Measurements from ENCODE around the gene PRKAR2B.
"Not testable (repeated sequence)": the region's sequence is repeated elsewhere in the genome, so short reads cannot be mapped to it uniquely, and the experiment has no call there.

Gene PRKAR2B

DNA sequence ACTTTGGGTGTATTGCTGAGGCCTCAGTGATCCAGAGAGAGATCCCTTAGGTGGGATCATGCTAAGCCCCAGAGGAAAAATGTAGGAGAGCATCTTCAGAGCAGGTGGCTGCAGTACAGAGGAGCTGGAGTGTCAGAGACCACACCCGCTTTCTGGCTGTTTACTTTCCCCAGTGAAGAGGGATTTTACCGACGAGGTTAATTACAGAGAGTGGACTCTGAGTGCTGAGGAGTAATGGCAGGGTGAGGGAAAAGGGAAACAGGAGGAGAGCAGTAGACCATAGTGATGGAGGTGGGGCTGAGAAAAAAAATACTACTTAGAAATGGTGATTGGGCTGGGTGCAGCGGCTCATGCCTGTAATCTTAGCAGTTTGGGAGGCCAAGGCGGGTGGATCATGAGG lies 81.0 kb downstream of the PRKAR2B start:
- peaks cover 0 to 6% (median 0%) of the 10 kb centered on the region in 5 donors for H3K36me3 ChIP-seq (ENCODE audit: control insufficient read depth in 5 of 5, insufficient read depth in 5 of 5, low read length in 5 of 5)
- H3K9ac ChIP-seq (ENCODE audit: low read length in 5 of 5) = no peak overlapping the region
- peaks cover 0 to 8% (median 0%) of the 10 kb centered on the region in 5 donors for H3K4me1 ChIP-seq (ENCODE audit: control insufficient read depth in 5 of 5, insufficient read depth in 5 of 5, low read length in 5 of 5)
- peak overlapping the region; percentile 17 for H3K27ac ChIP-seq (ENCODE audit: low read depth, low read length)
- no peak overlapping the region for H3K4me3 ChIP-seq (ENCODE audit: low read depth in 1 of 5, low read length in 5 of 5)
- no peaks in the 10 kb centered on the region for H3K27me3 ChIP-seq (ENCODE audit: control insufficient read depth in 5 of 5, insufficient read depth in 4 of 5, low read length in 5 of 5)
- no peaks in the 10 kb centered on the region for H3K9me3 ChIP-seq (ENCODE audit: control insufficient read depth in 5 of 5, low read length in 5 of 5)

DNA sequence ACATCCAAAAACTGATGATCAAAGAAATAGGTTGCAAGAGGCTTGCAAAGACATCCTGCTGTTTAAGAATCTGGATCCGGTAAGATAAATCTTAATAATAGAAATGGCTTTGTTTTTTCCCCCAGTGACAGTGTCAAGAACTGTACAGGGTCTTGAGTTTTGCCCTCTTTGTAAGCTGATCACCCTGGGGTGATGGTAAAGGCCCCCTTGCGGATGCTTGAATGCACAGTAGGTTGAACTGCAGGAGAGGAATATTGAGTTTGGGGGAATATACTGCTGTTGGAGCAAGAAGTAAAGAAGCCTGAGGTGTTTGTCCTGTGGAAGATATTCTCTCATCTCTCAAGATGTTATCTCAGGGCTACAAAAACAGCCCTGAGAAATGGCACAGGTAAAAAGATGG lies 83.7 kb downstream of the PRKAR2B start:
- Histone ChIP-seq H3K4me3 (ENCODE audit: low read depth in 1 of 5, low read length in 5 of 5) (no peak overlapping the region), H3K9me3 (ENCODE audit: control insufficient read depth in 5 of 5, low read length in 5 of 5) (no peaks in the 10 kb centered on the region), H3K27ac (ENCODE audit: low read depth, low read length) (no peak overlapping the region)

DNA sequence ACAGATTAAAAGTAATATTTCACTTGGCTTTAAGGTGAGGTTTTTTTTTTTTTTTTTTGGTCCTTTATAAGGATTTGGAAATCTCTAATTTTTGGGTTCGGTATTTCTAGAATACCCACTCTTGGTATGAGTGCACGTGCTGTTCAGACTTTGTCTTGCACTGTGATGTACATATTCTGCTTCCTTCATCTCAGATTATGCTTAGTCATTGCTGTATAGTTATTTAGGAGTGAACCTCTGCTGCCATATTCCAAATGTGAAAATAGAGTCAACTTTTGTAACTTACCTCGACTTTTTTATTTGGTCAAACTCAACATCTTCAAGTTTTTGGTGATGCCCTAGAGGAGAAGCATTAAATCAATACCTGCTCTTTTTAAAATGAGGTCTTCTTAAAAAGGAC lies 84.2 kb downstream of the PRKAR2B start:
- peaks cover 0 to 6% (median 2%) of the 10 kb centered on the region in 5 donors for H3K36me3 ChIP-seq (ENCODE audit: control insufficient read depth in 5 of 5, insufficient read depth in 5 of 5, low read length in 5 of 5)
- H3K9me3 ChIP-seq (ENCODE audit: control insufficient read depth in 5 of 5, low read length in 5 of 5) = no peaks in the 10 kb centered on the region
- H3K9ac ChIP-seq (ENCODE audit: low read length in 5 of 5) = no peak overlapping the region
- H3K4me3 ChIP-seq (ENCODE audit: low read depth in 1 of 5, low read length in 5 of 5) = no peak overlapping the region
- H3K4me1 ChIP-seq (ENCODE audit: control insufficient read depth in 5 of 5, insufficient read depth in 5 of 5, low read length in 5 of 5) = peaks cover 0 to 4% (median 0%) of the 10 kb centered on the region in 5 donors
- H3K27me3 ChIP-seq (ENCODE audit: control insufficient read depth in 5 of 5, insufficient read depth in 4 of 5, low read length in 5 of 5) = no peaks in the 10 kb centered on the region
- no peak overlapping the region for H3K27ac ChIP-seq (ENCODE audit: low read depth, low read length)

More for the DNA sequence above, 83.7 kb downstream of the PRKAR2B start:
- Histone ChIP-seq H3K9ac (ENCODE audit: low read length in 5 of 5) (no peak overlapping the region), H3K36me3 (ENCODE audit: control insufficient read depth in 5 of 5, insufficient read depth in 5 of 5, low read length in 5 of 5) (peaks cover 0 to 6% (median 2%) of the 10 kb centered on the region in 5 donors), H3K4me1 (ENCODE audit: control insufficient read depth in 5 of 5, insufficient read depth in 5 of 5, low read length in 5 of 5) (peaks cover 0 to 4% (median 0%) of the 10 kb centered on the region in 5 donors), H3K27me3 (ENCODE audit: control insufficient read depth in 5 of 5, insufficient read depth in 4 of 5, low read length in 5 of 5) (no peaks in the 10 kb centered on the region)

DNA sequence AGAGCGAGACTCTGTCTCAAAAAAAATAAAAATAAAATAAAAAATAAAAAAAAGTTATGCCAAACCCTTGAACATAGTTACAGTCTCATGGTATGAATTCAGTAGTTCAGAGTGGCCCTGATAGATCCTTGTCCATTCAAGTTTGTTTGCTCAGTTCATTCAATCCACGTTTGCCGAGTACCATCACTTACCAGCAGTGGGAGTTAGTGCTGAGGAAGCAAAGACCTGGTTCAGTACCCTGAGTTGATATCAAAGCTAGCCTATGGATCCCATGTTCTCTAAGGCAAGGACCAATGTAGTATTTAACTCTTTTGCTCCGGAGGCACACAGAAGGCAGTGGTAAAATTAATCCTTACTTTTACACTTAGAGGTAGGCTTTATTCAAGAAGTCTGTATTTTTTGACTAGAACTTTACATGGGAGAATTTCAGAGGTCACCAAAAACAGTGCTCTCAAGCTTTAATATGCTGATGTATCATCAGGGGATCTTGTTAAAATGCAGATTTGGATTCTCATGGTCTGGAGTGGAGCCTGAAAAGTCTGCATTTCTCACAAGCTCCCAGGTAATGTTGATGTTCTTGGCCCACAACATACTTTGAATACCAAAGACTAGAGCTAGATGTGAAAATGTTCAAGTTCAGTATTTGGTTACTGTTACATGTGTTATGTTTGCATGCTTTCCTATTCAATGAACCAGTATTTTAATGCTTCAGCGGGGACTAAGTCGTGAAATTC lies 86.1 kb downstream of the PRKAR2B start:
- Histone ChIP-seq H3K4me1 (ENCODE audit: control insufficient read depth in 5 of 5, insufficient read depth in 5 of 5, low read length in 5 of 5) (peaks cover 0 to 4% (median 0%) of the 10 kb centered on the region in 5 donors), H3K27me3 (ENCODE audit: control insufficient read depth in 5 of 5, insufficient read depth in 4 of 5, low read length in 5 of 5) (no peaks in the 10 kb centered on the region), H3K27ac (ENCODE audit: low read depth, low read length) (peak overlapping the region; percentile 13), H3K36me3 (ENCODE audit: control insufficient read depth in 5 of 5, insufficient read depth in 5 of 5, low read length in 5 of 5) (peaks cover 0 to 10% (median 2%) of the 10 kb centered on the region in 5 donors), H3K9me3 (ENCODE audit: control insufficient read depth in 5 of 5, low read length in 5 of 5) (no peaks in the 10 kb centered on the region), H3K9ac (ENCODE audit: low read length in 5 of 5) (no peak overlapping the region), H3K4me3 (ENCODE audit: low read depth in 1 of 5, low read length in 5 of 5) (no peak overlapping the region)

DNA sequence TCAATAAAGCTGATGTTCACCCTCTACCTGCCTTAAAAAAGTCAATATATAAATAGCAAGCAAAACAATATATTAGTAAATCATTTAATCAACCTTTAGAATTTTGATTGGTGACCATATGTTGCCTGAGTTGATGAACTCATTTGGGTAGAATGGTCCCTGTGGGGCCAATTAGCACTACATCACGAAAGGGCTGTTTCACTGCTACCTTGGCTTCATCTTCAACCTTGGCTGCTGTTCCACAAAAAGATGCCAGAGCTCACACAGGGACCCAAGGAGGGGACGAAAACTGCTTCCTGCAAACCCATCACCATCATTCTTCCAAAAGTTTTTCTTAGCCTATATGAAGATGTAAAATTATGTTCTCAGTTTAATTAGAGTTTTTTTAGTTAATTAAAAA lies 88.9 kb downstream of the PRKAR2B start:
- peaks cover 0 to 4% (median 0%) of the 10 kb centered on the region in 5 donors for H3K4me1 ChIP-seq (ENCODE audit: control insufficient read depth in 5 of 5, insufficient read depth in 5 of 5, low read length in 5 of 5)
- no peaks in the 10 kb centered on the region for H3K27me3 ChIP-seq (ENCODE audit: control insufficient read depth in 5 of 5, insufficient read depth in 4 of 5, low read length in 5 of 5)
- no peak overlapping the region for H3K4me3 ChIP-seq (ENCODE audit: low read depth in 1 of 5, low read length in 5 of 5)
- no peak overlapping the region for H3K27ac ChIP-seq (ENCODE audit: low read depth, low read length)
- H3K9me3 ChIP-seq (ENCODE audit: control insufficient read depth in 5 of 5, low read length in 5 of 5) = no peaks in the 10 kb centered on the region
- no peak overlapping the region for H3K9ac ChIP-seq (ENCODE audit: low read length in 5 of 5)
- peaks cover 0 to 10% (median 2%) of the 10 kb centered on the region in 5 donors for H3K36me3 ChIP-seq (ENCODE audit: control insufficient read depth in 5 of 5, insufficient read depth in 5 of 5, low read length in 5 of 5)

DNA sequence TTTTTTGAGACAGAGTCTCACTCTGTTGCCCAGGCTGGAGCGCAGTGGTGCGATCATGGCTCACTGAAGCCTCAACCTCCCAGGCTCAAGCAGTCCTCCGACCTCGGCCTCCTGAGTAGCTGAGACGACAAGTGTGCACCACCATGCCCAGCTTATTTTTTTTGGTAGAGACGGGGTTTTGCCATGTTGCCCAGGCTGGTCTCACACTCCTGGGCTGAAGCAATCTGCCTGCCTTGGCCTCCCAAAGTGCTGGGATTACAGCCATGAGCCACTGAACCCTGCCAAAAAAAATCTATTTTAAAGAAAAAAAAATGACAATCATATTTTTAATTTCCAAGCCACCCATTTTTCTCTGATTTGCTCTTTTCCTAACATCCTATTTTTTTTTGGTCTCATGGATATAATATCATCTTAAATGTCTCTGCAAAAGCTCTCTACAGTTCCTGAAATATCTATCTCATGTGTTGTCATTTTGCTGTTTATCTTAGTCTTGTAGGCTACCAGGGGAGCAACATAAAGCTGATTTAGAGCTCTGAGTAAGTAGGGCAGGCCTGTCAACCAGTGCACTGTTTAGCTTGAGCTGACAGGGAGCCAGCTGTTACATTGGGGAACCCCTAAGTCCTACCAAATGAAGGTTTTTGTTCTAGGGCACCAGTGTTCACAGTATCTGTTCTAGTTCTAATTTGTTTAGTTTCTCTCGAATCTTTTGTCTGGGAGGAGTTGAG lies 94.4 kb downstream of the PRKAR2B start:
- H3K27me3 ChIP-seq (ENCODE audit: control insufficient read depth in 5 of 5, insufficient read depth in 4 of 5, low read length in 5 of 5) = no peaks in the 10 kb centered on the region
- peak overlapping the region in 1 of 5 donors; percentile 50 for H3K9ac ChIP-seq (ENCODE audit: low read length in 5 of 5)
- peak overlapping the region; percentile 7 for H3K27ac ChIP-seq (ENCODE audit: low read depth, low read length)
- H3K36me3 ChIP-seq (ENCODE audit: control insufficient read depth in 5 of 5, insufficient read depth in 5 of 5, low read length in 5 of 5) = peaks cover 0 to 6% (median 2%) of the 10 kb centered on the region in 5 donors
- peaks cover 0 to 11% (median 10%) of the 10 kb centered on the region in 5 donors for H3K4me1 ChIP-seq (ENCODE audit: control insufficient read depth in 5 of 5, insufficient read depth in 5 of 5, low read length in 5 of 5)
- no peaks in the 10 kb centered on the region for H3K9me3 ChIP-seq (ENCODE audit: control insufficient read depth in 5 of 5, low read length in 5 of 5)
- H3K4me3 ChIP-seq (ENCODE audit: low read depth in 1 of 5, low read length in 5 of 5) = no peak overlapping the region

DNA sequence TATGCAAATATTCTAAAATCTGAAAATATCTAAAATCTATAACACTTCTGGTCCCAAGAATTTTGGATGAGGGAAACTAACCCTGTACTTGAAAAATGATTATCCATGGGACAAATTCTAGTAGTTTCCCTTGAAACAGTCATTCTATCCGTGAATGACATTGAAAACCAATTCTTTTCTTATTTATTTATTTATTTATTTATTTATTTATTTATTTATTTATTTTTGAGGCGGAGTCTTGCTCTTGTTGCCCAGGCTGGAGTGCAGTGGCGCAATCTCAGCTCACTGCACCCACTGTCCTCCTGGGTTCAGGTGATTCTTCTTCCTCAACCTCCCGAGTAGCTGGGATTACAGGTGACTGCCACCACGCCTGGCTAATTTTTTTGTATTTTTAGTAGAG lies 99.4 kb downstream of the PRKAR2B start:
- not testable (repeated sequence) for H3K4me3 ChIP-seq (ENCODE audit: low read depth in 1 of 5, low read length in 5 of 5); H3K27me3 ChIP-seq (ENCODE audit: control insufficient read depth in 5 of 5, insufficient read depth in 4 of 5, low read length in 5 of 5); H3K9me3 ChIP-seq (ENCODE audit: control insufficient read depth in 5 of 5, low read length in 5 of 5); H3K36me3 ChIP-seq (ENCODE audit: control insufficient read depth in 5 of 5, insufficient read depth in 5 of 5, low read length in 5 of 5); H3K27ac ChIP-seq (ENCODE audit: low read depth, low read length); H3K9ac ChIP-seq (ENCODE audit: low read length in 5 of 5)
- H3K4me1 ChIP-seq (ENCODE audit: control insufficient read depth in 5 of 5, insufficient read depth in 5 of 5, low read length in 5 of 5) = peaks cover 0 to 14% (median 11%) of the 10 kb centered on the region in 5 donors

DNA sequence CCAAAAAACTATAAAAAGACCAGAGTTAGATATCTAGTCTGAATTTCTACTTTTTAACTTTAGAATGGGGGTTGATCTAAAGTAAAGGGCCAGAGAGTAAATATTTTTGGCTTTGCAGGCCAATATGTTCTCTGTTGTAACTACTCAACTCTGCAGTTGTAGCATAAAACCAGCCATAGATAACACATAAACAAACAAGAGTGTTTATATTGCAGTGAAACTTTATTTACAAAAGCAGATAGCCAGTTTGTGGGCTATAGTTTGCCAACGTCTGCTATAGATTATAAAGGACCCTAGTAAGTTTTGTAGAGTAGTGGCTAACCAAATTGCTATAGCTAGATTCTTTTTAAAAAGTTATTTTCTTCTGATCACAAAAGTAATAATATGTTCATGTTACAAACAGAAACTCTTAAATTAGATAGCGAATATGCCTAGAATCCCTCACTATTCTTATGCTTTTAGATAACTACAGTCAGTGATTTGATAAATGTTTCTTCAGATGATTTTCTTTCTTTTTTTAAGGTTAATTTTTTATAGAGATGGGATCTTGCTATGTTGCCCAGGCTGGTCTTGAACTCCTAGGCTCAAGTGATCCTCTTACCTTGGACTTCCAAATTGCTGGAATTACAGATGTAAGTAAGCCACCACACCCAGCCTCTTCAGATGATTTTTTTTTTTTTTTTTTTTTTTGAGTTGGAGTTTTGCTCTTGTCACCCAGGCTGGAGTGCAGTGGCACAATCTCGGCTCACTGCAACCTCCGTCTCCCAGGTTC lies 100.7 kb downstream of the PRKAR2B start:
- no peaks in the 10 kb centered on the region for H3K9me3 ChIP-seq (ENCODE audit: control insufficient read depth in 5 of 5, low read length in 5 of 5)
- no peaks in the 10 kb centered on the region for H3K27me3 ChIP-seq (ENCODE audit: control insufficient read depth in 5 of 5, insufficient read depth in 4 of 5, low read length in 5 of 5)
- H3K27ac ChIP-seq (ENCODE audit: low read depth, low read length) = no peak overlapping the region
- peaks cover 2 to 9% (median 6%) of the 10 kb centered on the region in 5 donors for H3K36me3 ChIP-seq (ENCODE audit: control insufficient read depth in 5 of 5, insufficient read depth in 5 of 5, low read length in 5 of 5)
- H3K4me1 ChIP-seq (ENCODE audit: control insufficient read depth in 5 of 5, insufficient read depth in 5 of 5, low read length in 5 of 5) = peaks cover 0 to 8% (median 7%) of the 10 kb centered on the region in 5 donors
- H3K4me3 ChIP-seq (ENCODE audit: low read depth in 1 of 5, low read length in 5 of 5) = no peak overlapping the region
- no peak overlapping the region for H3K9ac ChIP-seq (ENCODE audit: low read length in 5 of 5)

DNA sequence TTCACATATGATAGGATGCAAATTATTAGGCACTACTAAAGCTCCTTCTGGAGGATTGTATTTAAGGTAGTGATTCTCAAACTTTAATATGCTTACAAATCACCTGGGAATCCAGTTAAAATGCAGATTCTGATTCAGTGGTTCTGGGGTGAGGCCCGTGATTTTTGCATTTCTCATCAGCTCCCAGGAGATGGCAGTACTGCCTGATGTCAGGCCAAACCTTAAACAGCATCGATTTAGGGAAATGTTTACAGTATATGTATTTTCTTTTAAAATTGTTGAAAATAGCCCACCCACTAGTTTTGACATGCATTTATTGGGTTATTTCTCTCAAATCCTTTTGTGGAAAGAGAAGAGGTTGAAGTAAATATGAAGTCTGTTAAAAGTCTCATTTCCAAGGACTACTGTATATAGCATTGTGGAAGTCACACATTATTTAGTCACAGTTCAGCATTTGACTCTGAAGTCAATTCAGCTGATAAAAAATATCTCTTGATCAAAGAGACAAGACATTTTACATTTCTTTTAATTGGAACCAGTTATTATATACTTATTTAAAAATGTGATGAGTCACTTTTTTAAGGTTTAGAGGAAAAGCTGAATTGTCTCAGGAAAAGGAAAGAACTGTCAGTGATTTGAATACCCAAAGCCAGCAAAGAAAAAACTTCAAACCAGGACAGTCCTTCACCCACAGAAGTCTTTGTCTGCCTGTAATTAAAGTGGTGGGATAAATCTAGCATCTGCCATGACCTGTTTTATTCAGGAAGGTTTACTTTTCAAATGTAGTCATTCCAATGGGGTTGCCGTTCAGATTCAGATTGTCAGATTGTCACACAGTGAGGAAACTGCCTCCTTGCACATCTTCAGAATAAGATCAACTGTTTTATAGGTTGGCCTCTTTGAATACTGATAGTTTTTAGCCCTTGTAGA lies 103.2 kb downstream of the PRKAR2B start:
- H3K27me3 ChIP-seq (ENCODE audit: control insufficient read depth in 5 of 5, insufficient read depth in 4 of 5, low read length in 5 of 5) = no peaks in the 10 kb centered on the region
- H3K27ac ChIP-seq (ENCODE audit: low read depth, low read length) = peak overlapping the region; percentile 78
- H3K36me3 ChIP-seq (ENCODE audit: control insufficient read depth in 5 of 5, insufficient read depth in 5 of 5, low read length in 5 of 5) = peaks cover 2 to 21% (median 13%) of the 10 kb centered on the region in 5 donors
- peaks cover 0 to 8% (median 7%) of the 10 kb centered on the region in 5 donors for H3K4me1 ChIP-seq (ENCODE audit: control insufficient read depth in 5 of 5, insufficient read depth in 5 of 5, low read length in 5 of 5)
- no peaks in the 10 kb centered on the region for H3K9me3 ChIP-seq (ENCODE audit: control insufficient read depth in 5 of 5, low read length in 5 of 5)
- H3K9ac ChIP-seq (ENCODE audit: low read length in 5 of 5) = peak overlapping the region in 1 of 5 donors; percentile 56
- H3K4me3 ChIP-seq (ENCODE audit: low read depth in 1 of 5, low read length in 5 of 5) = no peak overlapping the region
